Activated CD8-positive, alpha-beta memory T cell treated with anti-CD3 and anti-CD28 coated beads, Interleukin-2, amount 10 ng/mL, durations not matched to agents 7 days and 5 days (primary cell): ENCODE data around the gene GUSB. TPM values are rescaled to one million over a fixed set of nuclear protein-coding genes. Genes with fewer than 3 reads are reported as not detected.
"Not testable (repeated sequence)": the region's sequence is repeated elsewhere in the genome, so short reads cannot be mapped to it uniquely, and the experiment has no call there.

Experiments used
- ATAC-seq: fragments of 150-1000 bp; cut with Tn5 transposase; one replicate; pipeline ENCODE4 v1.10.0; 2021; ENCODE audit warnings: moderate library complexity
- CTCF ChIA-PET: fragments of 350-600 bp; sonication (Branson Sonifier 250); formaldehyde crosslinking; loops from one replicate; lab custom pipeline; 2021; ENCODE audit warnings: antibody characterized with exemption; lab: Charles Lee
- DNase-seq: peaks from one replicate; pipeline ENCODE4 v3.0.0-alpha.2; 2020
- H3K27ac Mint-ChIP-seq: one replicate; pipeline ENCODE4 v1.8.0; 2021; ENCODE audit warnings: mild to moderate bottlenecking, mixed read lengths
- H3K27me3 Mint-ChIP-seq: one replicate; pipeline ENCODE4 v1.8.0; 2021; ENCODE audit warnings: mixed read lengths
- H3K36me3 Mint-ChIP-seq: one replicate; pipeline ENCODE4 v1.8.0; 2021; ENCODE audit warnings: mild to moderate bottlenecking, mixed read lengths
- H3K4me1 Mint-ChIP-seq: one replicate; pipeline ENCODE4 v1.8.0; 2021; ENCODE audit warnings: mixed read lengths
- H3K4me3 Mint-ChIP-seq: one replicate; pipeline ENCODE4 v1.8.0; 2021; ENCODE audit warnings: mild to moderate bottlenecking, moderate library complexity, mixed read lengths
- H3K9me3 Mint-ChIP-seq: one replicate; pipeline ENCODE4 v1.8.0; 2022; ENCODE audit warnings: low read depth, mixed read lengths
- total RNA-seq, 2 experiments: library from RNA; stranded (reverse); gene quantifications; one replicate each; pipeline ENCODE4 v1.2.3, GENCODE V29; 2021

The GUSB gene
- total RNA-seq: 10 to 100 TPM; 84.3 to 88.0 TPM

DNA sequence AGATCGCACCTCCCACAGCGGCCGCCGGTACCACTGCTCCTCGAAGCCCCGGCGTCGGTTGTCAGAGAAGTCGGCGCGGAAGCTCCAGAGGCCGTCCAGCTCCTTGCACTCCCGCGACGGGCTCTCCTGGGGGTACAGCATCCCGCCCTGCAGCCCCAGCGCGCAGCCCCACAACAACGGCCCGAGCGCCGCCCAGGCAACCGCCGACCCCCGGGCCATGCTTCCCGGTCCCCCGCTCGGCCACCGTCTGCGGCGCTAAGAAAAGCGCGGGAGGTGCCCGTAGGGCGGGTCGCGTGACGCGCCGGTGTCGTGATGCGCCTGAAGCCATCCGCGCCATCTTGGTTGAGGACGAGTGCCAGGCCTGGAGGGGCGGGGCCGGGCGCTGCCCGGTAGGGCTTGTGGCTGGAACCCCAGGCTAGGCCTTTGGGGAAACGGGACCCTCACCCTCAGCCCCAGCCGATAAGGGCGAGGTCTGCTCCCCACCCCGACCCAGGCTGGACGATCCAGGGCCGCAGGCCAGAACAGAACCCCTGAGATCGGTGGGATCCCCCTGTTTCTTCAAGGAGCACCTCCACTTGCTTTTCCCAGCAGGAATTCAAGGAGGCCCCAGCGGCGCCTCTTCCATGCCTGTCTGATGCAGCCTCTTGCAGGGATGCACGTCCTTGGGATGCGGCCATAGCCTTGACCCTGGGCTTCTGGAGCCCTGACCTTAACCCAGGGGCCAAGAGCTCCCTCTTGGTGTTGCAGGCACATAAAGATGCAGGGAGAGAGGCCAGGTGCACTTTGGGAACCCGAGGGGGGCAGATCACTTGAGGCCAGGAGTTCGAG, at the start of gene GUSB:
Gene GUSB (minus strand): TSS at position 249 of the 828 bp plus-strand sequence. CDS start 30 bp downstream, at position 219.
- CTCF ChIA-PET: interaction anchor here (1.0 to 1.8 kb wide), 3 partner anchors 49 to 231 kb away, joined by 3 to 8 read pairs (median 3); no protein-coding TSS in a partner anchor
- Mint-ChIP-seq H3K9me3 (no peaks in the 10 kb centered on the region), H3K27ac (peak within 1 kb of the TSS; percentile 99), H3K4me1 (peaks cover 6% of the 10 kb centered on the region), H3K4me3 (peak within 1 kb of the TSS; percentile 86), H3K27me3 (no peaks in the 10 kb centered on the region), H3K36me3 (peaks cover 16% of the 10 kb centered on the region)
- peak; percentile 87 for ATAC-seq
- DNase-seq: peak; percentile 94

DNA sequence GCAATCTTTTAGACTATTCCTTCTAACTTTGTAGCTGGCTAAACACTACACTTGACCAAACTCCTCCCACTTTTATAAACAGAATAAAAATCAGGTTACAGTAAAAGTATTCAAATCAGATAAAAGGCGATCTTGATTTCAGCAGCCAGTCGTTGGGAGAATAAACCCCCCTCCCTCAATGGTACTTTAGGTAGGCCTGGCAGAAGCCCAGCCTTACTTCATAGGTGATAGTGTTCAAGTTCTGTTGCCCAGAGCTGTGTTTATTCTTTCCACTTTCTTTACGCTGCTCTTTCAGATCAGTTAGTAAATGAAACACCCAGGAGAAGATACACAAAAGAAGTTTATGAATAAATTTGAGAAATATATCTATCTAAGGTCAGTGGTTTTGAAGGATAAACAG, 46.3 kb upstream of the GUSB start:
- peaks cover 10% of the 10 kb centered on the region for H3K27me3 Mint-ChIP-seq
- H3K27ac Mint-ChIP-seq, H3K9me3 Mint-ChIP-seq, H3K4me1 Mint-ChIP-seq, CTCF ChIA-PET, ATAC-seq, DNase-seq, H3K4me3 Mint-ChIP-seq, H3K36me3 Mint-ChIP-seq: not testable (repeated sequence)

DNA sequence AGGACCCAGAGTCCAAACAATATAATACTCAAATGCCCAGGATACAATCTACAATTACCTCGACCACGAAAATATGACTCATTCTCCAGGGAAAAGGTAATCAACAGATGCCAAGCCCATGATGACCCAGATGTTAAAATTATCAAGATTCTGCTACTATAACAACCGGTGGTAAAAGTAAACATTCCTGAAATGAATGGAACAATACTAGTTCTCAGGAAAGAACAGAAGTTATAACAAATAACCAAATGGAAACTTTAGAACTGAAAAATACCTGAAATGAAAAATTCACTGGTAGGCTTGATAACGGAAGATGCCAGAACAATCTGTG, 34.1 kb upstream of the GUSB start:
- Mint-ChIP-seq H3K27me3 (peaks cover 7% of the 10 kb centered on the region), H3K4me1 (no peaks in the 10 kb centered on the region), H3K27ac (no peak overlapping the region), H3K36me3 (no peaks in the 10 kb centered on the region), H3K9me3 (no peaks in the 10 kb centered on the region), H3K4me3 (no peak overlapping the region)
- CTCF ChIA-PET: no interaction called here
- DNase-seq (no peak), ATAC-seq (no peak)

DNA sequence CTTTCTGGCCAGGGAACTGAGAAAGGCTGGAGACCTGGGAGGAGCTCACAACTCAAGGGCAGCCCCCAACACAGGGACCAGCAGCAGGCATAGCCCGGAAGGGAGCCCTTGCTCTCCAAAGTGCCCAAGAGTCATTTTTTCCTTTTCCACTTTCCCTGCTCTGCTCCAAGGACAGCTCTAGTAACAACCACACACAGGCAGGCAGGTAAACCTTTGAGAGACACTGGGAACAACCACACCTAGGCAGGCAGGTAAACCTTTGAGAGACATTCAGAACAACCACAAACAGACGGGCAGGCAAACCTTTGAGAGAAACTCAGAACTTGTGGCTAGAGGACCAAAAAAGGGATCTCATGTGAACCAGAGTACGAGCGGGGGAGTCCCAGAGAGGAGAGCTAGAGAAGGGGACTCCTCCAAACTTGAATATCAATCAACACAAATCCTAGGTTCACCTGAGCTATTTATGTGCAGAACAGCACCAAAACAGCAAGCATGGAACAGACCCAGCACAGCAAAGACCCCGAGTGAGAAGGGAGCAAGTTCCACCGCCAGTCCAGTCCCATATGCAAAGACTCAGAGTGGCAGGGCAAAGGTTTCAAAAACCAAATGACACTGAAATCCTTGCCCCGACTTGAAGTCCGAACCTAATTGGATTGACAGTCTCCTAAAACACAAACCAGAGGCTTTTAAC, 33.6 kb upstream of the GUSB start:
- no peaks in the 10 kb centered on the region for H3K4me1 Mint-ChIP-seq
- H3K9me3 Mint-ChIP-seq: no peaks in the 10 kb centered on the region
- H3K4me3 Mint-ChIP-seq: no peak overlapping the region
- peaks cover 7% of the 10 kb centered on the region for H3K27me3 Mint-ChIP-seq
- H3K27ac Mint-ChIP-seq: no peak overlapping the region
- H3K36me3 Mint-ChIP-seq: no peaks in the 10 kb centered on the region
- CTCF ChIA-PET: no interaction called here
- DNase-seq (no peak), ATAC-seq (no peak)

DNA sequence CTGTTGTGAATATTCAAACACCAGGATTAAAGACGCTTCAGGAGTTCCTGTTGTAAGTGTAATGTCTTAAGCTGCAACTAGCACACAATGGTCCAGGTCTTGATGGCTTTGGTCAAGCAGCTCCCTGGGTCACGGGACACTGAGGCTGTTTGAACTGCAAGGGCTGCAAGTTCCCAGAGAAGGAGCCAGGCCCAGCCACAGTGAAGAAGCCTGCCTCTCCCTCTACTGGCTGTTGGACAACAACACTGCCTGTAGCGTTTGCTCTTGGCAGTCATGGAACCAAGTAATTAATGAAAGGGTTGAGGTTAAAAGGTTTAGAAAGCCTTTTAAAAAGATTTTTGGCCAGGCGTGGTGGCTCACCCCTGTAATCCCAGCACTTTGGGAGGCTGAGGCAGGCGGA, 31.9 kb upstream of the GUSB start:
- no peak overlapping the region for H3K27ac Mint-ChIP-seq
- DNase-seq: no peak
- peaks cover 7% of the 10 kb centered on the region for H3K27me3 Mint-ChIP-seq
- no peaks in the 10 kb centered on the region for H3K9me3 Mint-ChIP-seq
- ATAC-seq: no peak
- CTCF ChIA-PET: no interaction called here
- no peaks in the 10 kb centered on the region for H3K36me3 Mint-ChIP-seq
- no peaks in the 10 kb centered on the region for H3K4me1 Mint-ChIP-seq
- H3K4me3 Mint-ChIP-seq: no peak overlapping the region

DNA sequence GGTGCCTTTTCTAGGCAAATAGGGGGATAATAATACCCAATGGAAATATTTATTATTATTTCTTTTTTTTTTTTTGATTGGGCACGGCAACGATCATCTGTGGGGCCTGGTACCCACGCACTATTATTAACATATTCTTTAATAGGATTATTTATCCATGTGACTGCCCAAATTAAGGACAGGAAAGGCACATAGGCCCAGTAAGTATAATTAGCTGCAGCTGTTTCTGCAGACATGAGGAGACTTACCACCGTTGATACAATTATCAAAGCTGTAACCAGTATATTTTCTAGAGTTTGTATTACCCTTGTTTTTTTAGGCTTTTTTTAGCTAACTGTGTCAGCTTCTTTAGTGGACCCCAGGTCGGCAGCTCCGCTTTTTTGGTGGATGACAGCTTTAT, 25.2 kb upstream of the GUSB start:
- H3K4me1 Mint-ChIP-seq: no peaks in the 10 kb centered on the region
- H3K9me3 Mint-ChIP-seq: no peaks in the 10 kb centered on the region
- ATAC-seq: no peak

DNA sequence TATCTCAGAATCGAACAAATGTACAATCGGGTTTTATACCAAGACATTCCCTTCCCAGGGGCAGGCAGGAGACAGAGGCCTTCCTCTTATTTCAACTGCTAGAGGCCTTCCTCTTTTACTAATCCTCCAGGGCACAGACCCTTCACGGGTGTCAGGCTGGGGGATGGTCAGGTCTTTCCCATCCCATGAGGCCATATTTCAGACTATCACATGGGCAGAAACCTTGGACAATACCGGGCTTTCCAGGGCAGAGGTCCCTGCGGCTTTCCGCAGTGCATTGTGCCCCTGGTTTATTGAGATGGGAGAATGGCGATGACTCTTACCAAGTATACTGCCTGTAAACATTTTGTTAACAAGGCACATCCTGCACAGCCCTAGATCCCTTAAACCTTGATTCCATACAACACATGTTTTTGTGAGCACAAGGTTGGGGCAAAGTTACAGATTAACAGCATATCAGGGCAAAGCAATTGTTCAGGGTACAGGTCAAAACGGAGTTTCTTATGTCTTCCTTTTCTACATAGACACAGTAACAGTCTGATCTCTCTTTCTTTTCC, 23.2 kb upstream of the GUSB start:
- DNase-seq, H3K9me3 Mint-ChIP-seq, H3K4me1 Mint-ChIP-seq, H3K36me3 Mint-ChIP-seq, H3K4me3 Mint-ChIP-seq, CTCF ChIA-PET, H3K27me3 Mint-ChIP-seq, H3K27ac Mint-ChIP-seq, ATAC-seq: not testable (repeated sequence)

More for the DNA sequence above, 25.2 kb upstream of the GUSB start:
- no peak overlapping the region for H3K27ac Mint-ChIP-seq
- H3K4me3 Mint-ChIP-seq: no peak overlapping the region
- no peaks in the 10 kb centered on the region for H3K27me3 Mint-ChIP-seq
- DNase-seq: no peak
- CTCF ChIA-PET: no interaction called here
- no peaks in the 10 kb centered on the region for H3K36me3 Mint-ChIP-seq

DNA sequence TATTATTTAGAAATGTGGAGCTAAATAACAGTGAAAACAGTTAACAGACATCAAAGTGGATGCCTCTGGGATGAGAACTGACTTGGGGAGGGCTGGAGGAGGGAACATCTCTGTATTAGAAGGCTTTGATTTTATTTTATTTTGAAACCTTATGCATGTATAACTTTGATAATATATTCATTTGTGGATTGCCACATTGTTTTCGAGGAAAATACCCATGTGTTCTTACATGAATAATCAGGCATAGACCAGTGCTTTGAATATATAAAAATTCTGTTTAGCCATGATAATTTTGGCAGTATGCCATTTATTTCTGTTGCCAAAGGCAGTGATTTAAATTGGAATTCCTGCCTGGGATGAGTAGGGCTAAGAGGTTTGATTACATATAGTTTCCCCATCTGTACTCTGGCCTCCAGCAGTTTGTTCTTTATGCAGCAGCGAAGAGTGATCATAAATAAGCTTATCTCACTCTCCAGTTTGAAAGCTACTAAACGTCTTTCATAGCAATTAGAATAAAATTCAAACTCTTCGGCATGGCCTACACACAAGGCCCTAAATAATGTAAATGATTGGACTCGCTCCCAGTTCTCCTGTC, 18.9 kb upstream of the GUSB start:
- H3K4me1 Mint-ChIP-seq, H3K4me3 Mint-ChIP-seq, H3K27ac Mint-ChIP-seq, ATAC-seq, DNase-seq, H3K27me3 Mint-ChIP-seq, CTCF ChIA-PET, H3K9me3 Mint-ChIP-seq, H3K36me3 Mint-ChIP-seq: not testable (repeated sequence)

DNA sequence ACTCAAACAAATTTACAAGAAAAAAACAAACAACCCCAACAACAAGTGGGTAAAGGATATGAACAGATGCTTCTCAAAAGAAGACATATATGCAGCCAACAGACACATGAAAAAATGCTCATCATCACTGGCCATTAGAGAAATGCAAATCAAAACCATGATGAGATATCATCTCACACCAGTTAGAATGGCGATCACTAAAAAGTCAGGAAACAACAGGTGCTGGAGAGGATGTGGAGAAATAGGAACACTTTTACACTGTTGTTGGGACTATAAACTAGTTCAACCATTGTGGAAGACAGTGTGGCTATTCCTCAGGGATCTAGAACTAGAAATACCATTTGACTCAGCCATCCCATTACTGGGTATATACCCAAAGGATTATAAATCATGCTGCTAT, 13.0 kb upstream of the GUSB start:
- H3K4me1 Mint-ChIP-seq, H3K36me3 Mint-ChIP-seq, H3K27ac Mint-ChIP-seq, ATAC-seq, DNase-seq, H3K9me3 Mint-ChIP-seq, H3K4me3 Mint-ChIP-seq, CTCF ChIA-PET: not testable (repeated sequence)
- H3K27me3 Mint-ChIP-seq: peaks cover 16% of the 10 kb centered on the region

DNA sequence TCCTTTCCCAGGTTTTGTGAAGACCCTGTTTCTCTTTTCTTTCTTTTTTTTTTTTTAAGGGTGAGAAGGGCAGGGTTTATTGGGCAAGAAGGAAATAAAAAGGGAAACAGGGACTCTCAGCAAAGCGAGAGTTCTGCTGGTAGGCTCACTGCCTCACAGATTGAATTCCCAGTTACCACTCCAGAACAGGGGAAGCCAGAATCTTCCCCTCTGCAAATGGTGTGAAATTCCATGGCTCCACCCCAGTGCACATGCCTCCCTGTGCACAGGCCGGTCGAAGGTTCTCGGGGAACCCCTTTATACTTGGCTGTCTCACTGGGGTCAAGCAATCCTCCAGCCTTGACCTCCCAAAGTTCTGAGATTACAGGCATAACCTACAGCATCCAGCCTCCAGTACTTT, 10.5 kb upstream of the GUSB start:
- CTCF ChIA-PET: no interaction called here
- DNase-seq (no peak), ATAC-seq (no peak)
- Mint-ChIP-seq H3K9me3 (no peaks in the 10 kb centered on the region), H3K36me3 (no peaks in the 10 kb centered on the region), H3K4me3 (no peak overlapping the region), H3K27me3 (peaks cover 16% of the 10 kb centered on the region), H3K4me1 (peaks cover 2% of the 10 kb centered on the region), H3K27ac (no peak overlapping the region)

DNA sequence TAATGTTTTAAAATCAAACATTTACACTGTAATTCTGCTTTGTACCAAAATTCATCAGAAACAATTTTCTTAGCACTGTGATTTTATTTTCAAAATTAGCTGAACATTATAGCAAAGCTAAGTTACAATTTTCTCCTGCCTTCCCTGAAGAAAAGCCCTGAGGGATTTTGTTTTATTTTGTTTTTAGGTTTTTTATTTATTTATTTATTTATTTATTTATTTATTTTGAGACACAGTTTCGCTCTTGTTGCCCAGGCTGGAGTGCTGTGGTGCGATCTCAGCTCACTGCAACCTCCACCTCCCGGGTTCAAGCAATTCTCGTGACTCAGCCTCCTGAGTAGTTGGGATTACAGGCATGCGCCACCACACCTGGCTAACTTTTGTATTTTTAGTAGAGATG, 9.8 kb upstream of the GUSB start:
- ATAC-seq, H3K4me1 Mint-ChIP-seq, H3K27ac Mint-ChIP-seq, DNase-seq, H3K36me3 Mint-ChIP-seq, H3K9me3 Mint-ChIP-seq, CTCF ChIA-PET, H3K4me3 Mint-ChIP-seq: not testable (repeated sequence)
- H3K27me3 Mint-ChIP-seq: peaks cover 16% of the 10 kb centered on the region

DNA sequence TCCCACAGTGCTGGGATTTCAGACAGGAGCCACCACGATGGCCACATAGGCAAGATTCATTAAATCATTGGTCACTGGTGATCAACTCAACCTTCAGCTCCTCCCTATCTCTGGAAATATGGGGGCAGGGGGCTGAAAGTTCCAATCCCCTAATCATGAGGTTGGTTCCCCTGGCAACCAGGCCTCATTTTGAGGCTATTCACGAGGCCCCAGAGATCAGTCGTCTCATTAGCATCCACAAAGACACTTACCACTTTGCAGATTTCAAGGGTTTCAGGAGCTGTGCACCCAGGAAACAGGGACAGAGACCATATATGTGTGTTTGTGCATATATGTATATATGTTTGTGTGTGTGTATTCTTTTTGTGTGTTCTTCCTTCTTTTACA, 7.7 kb upstream of the GUSB start:
- Mint-ChIP-seq H3K27me3 (peaks cover 10% of the 10 kb centered on the region), H3K4me3 (no peak overlapping the region), H3K36me3 (no peaks in the 10 kb centered on the region), H3K9me3 (no peaks in the 10 kb centered on the region), H3K27ac (no peak overlapping the region), H3K4me1 (peaks cover 2% of the 10 kb centered on the region)
- DNase-seq: no peak
- CTCF ChIA-PET: no interaction called here
- ATAC-seq: no peak

DNA sequence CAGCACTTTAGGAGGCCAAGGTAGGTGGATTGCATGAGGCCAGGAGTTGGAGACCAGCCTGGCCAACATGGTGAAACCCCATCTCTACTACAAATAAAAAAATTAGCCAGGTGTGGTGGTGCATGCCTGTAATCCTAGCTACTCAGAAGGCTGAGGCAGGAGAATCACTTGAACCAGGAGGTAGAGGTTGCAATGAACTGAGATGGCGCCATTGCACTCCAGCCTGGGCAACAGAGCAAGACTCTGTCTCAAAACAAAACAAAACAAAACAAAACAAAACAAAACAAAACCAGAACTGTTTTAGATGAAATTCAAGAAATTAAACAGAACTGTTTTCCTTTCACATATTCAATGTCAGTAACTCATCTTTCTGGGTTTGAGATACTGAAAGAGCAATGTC, 6.5 kb upstream of the GUSB start:
- H3K36me3 Mint-ChIP-seq, H3K27ac Mint-ChIP-seq, H3K27me3 Mint-ChIP-seq, H3K4me3 Mint-ChIP-seq, DNase-seq, H3K4me1 Mint-ChIP-seq, CTCF ChIA-PET, H3K9me3 Mint-ChIP-seq, ATAC-seq: not testable (repeated sequence)
